ENCODE measurements around the gene ACAN. TPM values are rescaled to one million over a fixed set of nuclear protein-coding genes. Genes with fewer than 3 reads are reported as not detected.
"Not testable (repeated sequence)": the region's sequence is repeated elsewhere in the genome, so short reads cannot be mapped to it uniquely, and the experiment has no call there.

The ACAN gene
- total RNA-seq, 1 donor from 2014 or later: 113 TPM

- Histone ChIP-seq H3K27ac (peak overlapping the region; percentile 73 to 76), H3K36me3 (no peaks in the 10 kb centered on the region), H3K9me3 (no peaks in the 10 kb centered on the region), H3K4me3 (no peak overlapping the region), H3K4me1 (peaks cover 0 to 22% of the 10 kb centered on the region in 2 donors), H3K27me3 (no peaks in the 10 kb centered on the region)
- peak in 1 of 2 donors; percentile 53 for DNase-seq (ENCODE audit: low spot score in 2 of 2)
- TF ChIP-seq CTCF (IDR thresholded peaks at IDR 0.05): no peak
- intact Hi-C loops (cut with DNase I): loop anchor here (1.0 to 2.0 kb wide), 2 partner anchors 37 to 100 kb away; no protein-coding TSS in a partner anchor
These were observed 114.5 kb downstream of the ACAN start for GRCh38 chr15:88917760-88918159.

GRCh38 chr15:88918738-88919137 lies 115.5 kb downstream of the ACAN start:
- peak overlapping the region; percentile 73 to 76 for H3K27ac ChIP-seq
- no peaks in the 10 kb centered on the region for H3K36me3 ChIP-seq
- no peaks in the 10 kb centered on the region for H3K9me3 ChIP-seq
- intact Hi-C loops (cut with DNase I): loop anchor here (1.0 to 2.0 kb wide), 2 partner anchors 36 to 99 kb away; no protein-coding TSS in a partner anchor
- no peak overlapping the region for H3K4me3 ChIP-seq
- no peaks in the 10 kb centered on the region for H3K27me3 ChIP-seq
- H3K4me1 ChIP-seq: peaks cover 0 to 18% of the 10 kb centered on the region in 2 donors
- DNase-seq (ENCODE audit: low spot score in 2 of 2): peak; percentile 69 to 96
- no peak for TF ChIP-seq CTCF (IDR thresholded peaks at IDR 0.05)

GRCh38 chr15:88920186-88920891 lies 117.1 kb downstream of the ACAN start:
- no peak for DNase-seq (ENCODE audit: low spot score in 2 of 2)
- H3K36me3 ChIP-seq: no peaks in the 10 kb centered on the region
- TF ChIP-seq CTCF (IDR thresholded peaks at IDR 0.05): no peak
- no peak overlapping the region for H3K4me3 ChIP-seq
- no peaks in the 10 kb centered on the region for H3K27me3 ChIP-seq
- no peaks in the 10 kb centered on the region for H3K9me3 ChIP-seq
- intact Hi-C loops (cut with DNase I): no loop called here
- peaks cover 0 to 11% of the 10 kb centered on the region in 2 donors for H3K4me1 ChIP-seq
- H3K27ac ChIP-seq: peak overlapping the region; percentile 40 to 52

GRCh38 chr15:88920892-88921435 lies 117.7 kb downstream of the ACAN start:
- intact Hi-C loops (cut with DNase I); DNase-seq (ENCODE audit: low spot score in 2 of 2): not testable (repeated sequence)
- peak overlapping the region; percentile 40 to 52 for H3K27ac ChIP-seq

More at GRCh38 chr15:88920892-88921435, 117.7 kb downstream of the ACAN start:
- not testable (repeated sequence) for H3K27me3 ChIP-seq, H3K4me3 ChIP-seq, H3K36me3 ChIP-seq, H3K9me3 ChIP-seq
- H3K4me1 ChIP-seq: peaks cover 0 to 10% of the 10 kb centered on the region in 2 donors

Other genes starting within 250 kb of the ACAN start
- 13.5 TPM for gene AEN, start 182.1 kb upstream of the ACAN start, total RNA-seq
- gene ISG20, start 164.4 kb upstream of the ACAN start, total RNA-seq: 5.3 TPM
- gene HAPLN3, start 92.1 kb downstream of the ACAN start, total RNA-seq: 189 TPM
- 1,738 TPM for gene MFGE8, start 109.9 kb downstream of the ACAN start, total RNA-seq

Data from ascending aorta (tissue), 2 donors.